Caco-2 (cell line): ENCODE data around the gene OR11H6. TPM values are rescaled to one million over a fixed set of nuclear protein-coding genes. Genes with fewer than 3 reads are reported as not detected.
"Not testable (repeated sequence)": the region's sequence is repeated elsewhere in the genome, so short reads cannot be mapped to it uniquely, and the experiment has no call there.

ENCODE experiments used
- Bru-seq: library from RNA; stranded (reverse); fragments of 400-500 nt; gene quantifications from one replicate; lab custom pipeline; 2021; lab: Mats Ljungman, UMichigan
- BruChase-seq, 2 experiments: library from RNA; stranded (reverse); fragments of 400-500 nt; gene quantifications; one replicate each; lab custom pipeline; 2021; lab: Mats Ljungman, UMichigan
- BruUV-seq: library from RNA; stranded (reverse); fragments of 400-500 nt; replicated peaks from 2 replicates; lab custom pipeline; 2021; lab: Mats Ljungman, UMichigan
- CTCF ChIA-PET: fragments of 300-600 bp; sonication (Branson Sonifier 250); formaldehyde crosslinking; loops from one replicate; lab custom pipeline; 2022; ENCODE audit warnings: antibody characterized with exemption; lab: Charles Lee
- POLR2A ChIA-PET: fragments of 300-600 bp; sonication (Branson Sonifier 250); formaldehyde crosslinking; loops from one replicate; lab custom pipeline; 2022; ENCODE audit warnings: antibody characterized with exemption; lab: Charles Lee
- DNase-seq, 2 experiments: peaks; one replicate each; pipeline versions ENCODE4 v3.0.0 to v3.0.0-alpha.2; 2020 to 2022
- H3K27me3 ChIP-seq: replicated peaks from 2 replicates; pipeline ENCODE4 v1.6.0; 2011; ENCODE audit warnings: low read length; ENCODE audit not compliant: control insufficient read depth, insufficient read depth
- H3K36me3 ChIP-seq: 2 replicates; pipeline ENCODE4 v1.5.1; 2011; ENCODE audit warnings: low read length; ENCODE audit not compliant: control insufficient read depth, insufficient read depth
- H3K4me1 ChIP-seq: fragments of 250-450 bp; sonication (Bioruptor Pico); 2 replicates; pipeline ENCODE4 v1.5.1; 2020; ENCODE audit warnings: mild to moderate bottlenecking
- H3K4me3 ChIP-seq: 2 replicates; pipeline ENCODE4 v1.5.1; 2011; ENCODE audit warnings: low read depth, mild to moderate bottlenecking, control low read depth, low read length
- H3K9me3 ChIP-seq: fragments of 250-450 bp; sonication (Bioruptor Pico); 2 replicates; pipeline ENCODE4 v1.5.1; 2020; ENCODE audit warnings: mild to moderate bottlenecking, moderate library complexity
- H3K27ac Mint-ChIP-seq: one replicate; pipeline ENCODE4 v1.8.0; 2022; ENCODE audit warnings: mixed read lengths; ENCODE audit not compliant: unreplicated experiment
- H3K27me3 Mint-ChIP-seq: one replicate; pipeline ENCODE4 v1.8.0; 2022; ENCODE audit warnings: mixed read lengths; ENCODE audit not compliant: insufficient read depth, unreplicated experiment
- H3K36me3 Mint-ChIP-seq: one replicate; pipeline ENCODE4 v1.8.0; 2022; ENCODE audit warnings: mild to moderate bottlenecking, mixed read lengths; ENCODE audit not compliant: insufficient read depth, unreplicated experiment
- H3K4me1 Mint-ChIP-seq: one replicate; pipeline ENCODE4 v1.8.0; 2022; ENCODE audit warnings: low read depth, mixed read lengths; ENCODE audit not compliant: unreplicated experiment
- H3K4me3 Mint-ChIP-seq: one replicate; pipeline ENCODE4 v1.8.0; 2022; ENCODE audit warnings: mild to moderate bottlenecking, moderate library complexity, mixed read lengths; ENCODE audit not compliant: unreplicated experiment
- H3K9me3 Mint-ChIP-seq: one replicate; pipeline ENCODE4 v1.8.0; 2022; ENCODE audit warnings: mixed read lengths; ENCODE audit not compliant: unreplicated experiment
- intact Hi-C: fragments of 100-400 bp; cut with micrococcal nuclease; formaldehyde crosslinking; loops from one replicate; pipeline ENCODE4 v1.10.0; 2022; ENCODE audit not compliant: unreplicated experiment
- long read RNA-seq: library from polyadenylated mRNA; stranded (forward); transcript quantifications from one replicate; pipeline ENCODE4 v2.0.0, GENCODE V29; 2022
- total RNA-seq: library from RNA; stranded (reverse); gene quantifications from 2 replicates; pipeline ENCODE4 v1.2.3, GENCODE V29; 2022
- TF ChIP-seq, protein P1 (sequence below), 2 experiments: fragments of 200-600 bp in 1 of 2; IDR thresholded peaks; 1 replicate in 1 of 2; 2 replicates in 1 of 2; pipeline versions ENCODE4 v1.5.1 to v1.8.0; 2011 to 2022; ENCODE audit warnings: antibody characterized with exemption in 1 of 2, control low read depth in 1 of 2, inconsistent platforms in 1 of 2, low read depth in 1 of 2, low read length in 1 of 2, mild to moderate bottlenecking in 1 of 2, moderate library complexity in 1 of 2; ENCODE audit not compliant: insufficient read depth in 1 of 2, severe bottlenecking in 1 of 2, unreplicated experiment in 1 of 2

OR11H6 gene, protein sequence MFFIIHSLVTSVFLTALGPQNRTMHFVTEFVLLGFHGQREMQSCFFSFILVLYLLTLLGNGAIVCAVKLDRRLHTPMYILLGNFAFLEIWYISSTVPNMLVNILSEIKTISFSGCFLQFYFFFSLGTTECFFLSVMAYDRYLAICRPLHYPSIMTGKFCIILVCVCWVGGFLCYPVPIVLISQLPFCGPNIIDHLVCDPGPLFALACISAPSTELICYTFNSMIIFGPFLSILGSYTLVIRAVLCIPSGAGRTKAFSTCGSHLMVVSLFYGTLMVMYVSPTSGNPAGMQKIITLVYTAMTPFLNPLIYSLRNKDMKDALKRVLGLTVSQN
- total RNA-seq (not detected in 2 replicates), Bru-seq, nascent RNA (not detected), BruChase-seq, experiment 1, labeled RNA remaining after a 2-hour chase (not detected), BruChase-seq, experiment 2, labeled RNA remaining after a 6-hour chase (not detected)
- long read RNA-seq, result 0 reads

DNA sequence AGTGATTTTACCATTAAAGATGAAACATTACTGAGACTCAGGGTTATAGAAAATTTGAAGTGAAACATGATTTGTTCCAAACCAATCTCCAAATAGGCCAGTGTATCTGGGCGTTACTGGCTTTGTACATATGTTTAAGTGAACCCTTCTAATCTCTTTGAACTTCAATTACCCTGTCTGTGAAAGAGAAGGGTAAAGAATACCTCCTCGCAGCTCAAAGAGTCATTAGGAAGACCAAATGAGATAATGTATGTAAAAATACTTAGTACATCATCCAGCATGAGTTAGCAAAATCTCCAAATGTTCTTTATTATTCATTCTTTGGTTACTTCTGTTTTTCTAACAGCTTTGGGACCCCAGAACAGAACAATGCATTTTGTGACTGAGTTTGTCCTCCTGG is at the start of gene OR11H6:
Gene OR11H6, plus strand, starts transcription at position 301 of the 400 bp plus-strand sequence. Its CDS starts 0 bp downstream, at position 301.
- DNase-seq, result no peak
- Histone ChIP-seq H3K4me1 (no peaks in the 10 kb centered on the region), H3K9me3 (no peaks in the 10 kb centered on the region), H3K4me3 (no peak within 1 kb of the TSS), H3K27me3 (no peaks in the 10 kb centered on the region), H3K36me3 (no peaks in the 10 kb centered on the region)
- intact Hi-C loops, result no loop called here
- no peaks in the 10 kb centered on the region for H3K9me3 Mint-ChIP-seq
- H3K4me1 Mint-ChIP-seq, result no peaks in the 10 kb centered on the region
- H3K27me3 Mint-ChIP-seq, result peaks cover 3% of the 10 kb centered on the region
- POLR2A ChIA-PET, result no interaction called here
- no TSS peak for BruUV-seq
- TF ChIP-seq, protein P1, sequence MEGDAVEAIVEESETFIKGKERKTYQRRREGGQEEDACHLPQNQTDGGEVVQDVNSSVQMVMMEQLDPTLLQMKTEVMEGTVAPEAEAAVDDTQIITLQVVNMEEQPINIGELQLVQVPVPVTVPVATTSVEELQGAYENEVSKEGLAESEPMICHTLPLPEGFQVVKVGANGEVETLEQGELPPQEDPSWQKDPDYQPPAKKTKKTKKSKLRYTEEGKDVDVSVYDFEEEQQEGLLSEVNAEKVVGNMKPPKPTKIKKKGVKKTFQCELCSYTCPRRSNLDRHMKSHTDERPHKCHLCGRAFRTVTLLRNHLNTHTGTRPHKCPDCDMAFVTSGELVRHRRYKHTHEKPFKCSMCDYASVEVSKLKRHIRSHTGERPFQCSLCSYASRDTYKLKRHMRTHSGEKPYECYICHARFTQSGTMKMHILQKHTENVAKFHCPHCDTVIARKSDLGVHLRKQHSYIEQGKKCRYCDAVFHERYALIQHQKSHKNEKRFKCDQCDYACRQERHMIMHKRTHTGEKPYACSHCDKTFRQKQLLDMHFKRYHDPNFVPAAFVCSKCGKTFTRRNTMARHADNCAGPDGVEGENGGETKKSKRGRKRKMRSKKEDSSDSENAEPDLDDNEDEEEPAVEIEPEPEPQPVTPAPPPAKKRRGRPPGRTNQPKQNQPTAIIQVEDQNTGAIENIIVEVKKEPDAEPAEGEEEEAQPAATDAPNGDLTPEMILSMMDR (IDR thresholded peaks at IDR 0.05; ENCODE audit: insufficient read depth in 1 of 2, low read depth in 1 of 2, low read length in 1 of 2, severe bottlenecking in 1 of 2, unreplicated experiment in 1 of 2), result no peak
- no peaks in the 10 kb centered on the region for H3K36me3 Mint-ChIP-seq
- CTCF ChIA-PET, result no interaction called here
- no peak within 1 kb of the TSS for H3K4me3 Mint-ChIP-seq
- no peak within 1 kb of the TSS for H3K27ac Mint-ChIP-seq

DNA sequence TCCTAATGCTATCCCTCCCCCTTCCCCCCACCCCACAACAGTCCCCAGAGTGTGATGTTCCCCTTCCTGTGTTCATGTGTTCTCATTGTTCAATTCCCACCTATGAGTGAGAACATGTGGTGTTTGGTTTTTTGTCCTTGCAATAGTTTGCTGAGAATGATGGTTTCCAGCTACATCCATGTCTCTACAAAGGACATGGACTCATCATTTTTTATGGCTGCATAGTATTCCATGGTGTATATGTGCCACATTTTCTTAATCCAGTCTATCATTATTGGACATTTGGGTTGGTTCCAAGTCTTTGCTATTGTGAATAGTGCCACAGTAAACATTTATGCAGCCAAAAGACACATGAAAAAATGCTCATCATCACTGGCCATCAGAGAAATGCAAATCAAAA is 49.3 kb upstream of the OR11H6 start:
- peaks cover 10% of the 10 kb centered on the region for H3K4me1 ChIP-seq
- intact Hi-C loops, H3K9me3 Mint-ChIP-seq, DNase-seq, BruUV-seq, H3K27me3 Mint-ChIP-seq, H3K4me1 Mint-ChIP-seq, H3K27ac Mint-ChIP-seq, H3K9me3 ChIP-seq, H3K36me3 Mint-ChIP-seq, H3K4me3 ChIP-seq, H3K4me3 Mint-ChIP-seq, CTCF ChIA-PET, H3K27me3 ChIP-seq, POLR2A ChIA-PET, H3K36me3 ChIP-seq: not testable (repeated sequence)

DNA sequence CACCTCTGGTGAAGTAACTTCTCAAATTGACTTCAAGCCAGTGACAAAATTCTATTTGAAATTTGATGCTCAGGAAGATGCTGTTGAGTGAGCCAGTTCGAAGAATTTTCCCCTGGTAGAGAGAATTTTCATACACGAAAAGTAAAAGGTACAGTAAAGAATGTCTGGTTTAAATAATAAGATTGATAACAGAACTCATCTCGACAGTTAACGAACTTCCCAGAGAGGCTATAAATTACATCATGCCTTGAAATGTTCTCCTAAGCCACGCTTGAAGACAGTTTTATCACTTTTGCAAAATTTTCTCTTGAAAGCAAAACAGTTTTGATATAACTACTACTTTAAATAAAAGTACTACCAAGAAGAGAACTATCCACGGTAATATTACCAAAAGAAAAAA is 47.2 kb upstream of the OR11H6 start:
- Histone ChIP-seq H3K4me1 (peaks cover 10% of the 10 kb centered on the region), H3K4me3 (no peak overlapping the region), H3K9me3 (no peaks in the 10 kb centered on the region), H3K36me3 (no peaks in the 10 kb centered on the region), H3K27me3 (no peaks in the 10 kb centered on the region)
- TF ChIP-seq, protein P1 (IDR thresholded peaks at IDR 0.05; ENCODE audit: insufficient read depth in 1 of 2, low read depth in 1 of 2, low read length in 1 of 2, severe bottlenecking in 1 of 2, unreplicated experiment in 1 of 2), result no peak
- Mint-ChIP-seq H3K4me1 (no peaks in the 10 kb centered on the region), H3K27me3 (no peaks in the 10 kb centered on the region), H3K9me3 (no peaks in the 10 kb centered on the region), H3K4me3 (no peak overlapping the region), H3K36me3 (no peaks in the 10 kb centered on the region), H3K27ac (no peak overlapping the region)
- POLR2A ChIA-PET, result no interaction called here
- DNase-seq, result no peak
- intact Hi-C loops, result no loop called here
- no TSS peak for BruUV-seq
- CTCF ChIA-PET, result no interaction called here
